Measurements from ENCODE around the gene UPK1A.

GRCh38 chr19:35721374-35721773, 55.1 kb downstream of the UPK1A start:
- TF ChIP-seq CTCF (IDR thresholded peaks at IDR 0.05) (no peak), POLR2A (IDR thresholded peaks at IDR 0.05) (no peak)

Data from ovary (tissue), 3 donors.